Measurements from ENCODE around the gene FAM50B.

GRCh38 chr6:3808759-3809514 lies 40.2 kb upstream of the FAM50B start:
- TF ChIP-seq MTA3 (CRISPR knock-in tag; IDR thresholded peaks at IDR 0.05) (no peak), POLR2A (IDR thresholded peaks at IDR 0.05; ENCODE audit: insufficient read depth in 1 of 2, low read depth in 2 of 2, low read length in 2 of 2) (no peak), CTCF (CRISPR knock-in tag; IDR thresholded peaks at IDR 0.05) (peak; percentile 56), PCBP2 (optimal IDR thresholded peaks at IDR 0.05; ENCODE audit: low read depth, low read length, poor library complexity, severe bottlenecking) (no peak), PHB2 (IDR thresholded peaks at IDR 0.05; ENCODE audit: partially characterized antibody) (no peak), ZMAT5 (CRISPR knock-in tag; IDR thresholded peaks at IDR 0.05; ENCODE audit: borderline replicate concordance, low read depth) (no peak), ZNF589 (CRISPR knock-in tag; conservative IDR thresholded peaks at IDR 0.05) (no peak), KLF12 (CRISPR knock-in tag; IDR thresholded peaks at IDR 0.05; ENCODE audit: borderline replicate concordance) (no peak), ZNF333 (CRISPR knock-in tag; IDR thresholded peaks at IDR 0.05; ENCODE audit: borderline replicate concordance) (no peak), MAZ (IDR thresholded peaks at IDR 0.05; ENCODE audit: borderline replicate concordance, low read depth, low read length) (no peak), MAZ (CRISPR knock-in tag; IDR thresholded peaks at IDR 0.05; ENCODE audit: low read depth) (no peak), ZIK1 (CRISPR knock-in tag; IDR thresholded peaks at IDR 0.05; ENCODE audit: borderline replicate concordance, low read depth) (no peak), TIGD3 (CRISPR knock-in tag; IDR thresholded peaks at IDR 0.05; ENCODE audit: borderline replicate concordance) (no peak), ZNF276 (CRISPR knock-in tag; IDR thresholded peaks at IDR 0.05; ENCODE audit: low read depth) (no peak), PBX3 (CRISPR knock-in tag; IDR thresholded peaks at IDR 0.05; ENCODE audit: borderline replicate concordance) (no peak)

All from HepG2 (cell line).